B cell (primary cell): ENCODE data around the gene PARS2. TPM values are rescaled to one million over a fixed set of nuclear protein-coding genes. Genes with fewer than 3 reads are reported as not detected.

ENCODE experiments used
- ATAC-seq: fragments of 200-7000 bp; cut with Tn5 transposase; one replicate; pipeline ENCODE4 v1.10.0; 2021; ENCODE audit warnings: low read depth, mild to moderate bottlenecking, moderate number of reproducible peaks, moderate library complexity
- CTCF ChIA-PET: fragments of 350-600 bp; sonication (Branson Sonifier 250); formaldehyde crosslinking; loops from one replicate; lab custom pipeline; 2021; ENCODE audit warnings: antibody characterized with exemption, inconsistent platforms; lab: Charles Lee
- POLR2A ChIA-PET: fragments of 350-600 bp; sonication (Branson Sonifier 250); formaldehyde crosslinking; loops from one replicate; lab custom pipeline; 2021; ENCODE audit warnings: antibody characterized with exemption; lab: Charles Lee
- DNase-seq: peaks from one replicate; pipeline ENCODE4 v3.0.0; 2013
- H2AFZ ChIP-seq: 2 replicates; pipeline ENCODE4 v1.6.1; 2012; ENCODE audit warnings: mild to moderate bottlenecking, low read depth, low read length; ENCODE audit not compliant: insufficient read depth, poor library complexity, severe bottlenecking
- H3K27ac ChIP-seq, 2 donors: 1 replicate in 1 of 2; 2 replicates in 1 of 2; pipeline ENCODE4 v1.5.1; 2012 to 2013; ENCODE audit warnings: low read length in 2 of 2, mild to moderate bottlenecking in 2 of 2, moderate library complexity in 1 of 2
- H3K27me3 ChIP-seq, 4 experiments: fragments of 200-600 bp in 1 of 4; sonication (generic) in 1 of 4; replicated peaks in 1 of 4; 1 replicate in 2 of 4; 2 replicates in 2 of 4; pipeline versions ENCODE4 v1.6.1 to v1.7.0; 2013 to 2016; ENCODE audit warnings: low read length in 3 of 4, mild to moderate bottlenecking in 2 of 4, mixed read lengths in 1 of 4, moderate library complexity in 1 of 4; ENCODE audit not compliant: insufficient read depth in 4 of 4, control insufficient read depth in 3 of 4; ENCODE audit errors: control extremely low read depth in 1 of 4
- H3K36me3 ChIP-seq, 2 experiments: replicated peaks in 1 of 2; 1 replicate in 1 of 2; 2 replicates in 1 of 2; pipeline versions ENCODE4 v1.6.1 to v1.7.1; 2013; ENCODE audit warnings: low read length in 1 of 2; ENCODE audit not compliant: insufficient read depth in 2 of 2, control insufficient read depth in 1 of 2; ENCODE audit errors: control extremely low read depth in 1 of 2, extremely low read depth in 1 of 2
- H3K4me1 ChIP-seq, 2 donors: fragments of 200-600 bp in 1 of 2; sonication (generic) in 1 of 2; 1 replicate in 1 of 2; 2 replicates in 1 of 2; pipeline versions ENCODE4 v1.5.1 to v1.6.1; 2013 to 2017; ENCODE audit warnings: low read length in 2 of 2; ENCODE audit not compliant: control insufficient read depth in 2 of 2, insufficient read depth in 2 of 2
- H3K4me2 ChIP-seq: replicated peaks from 2 replicates; pipeline ENCODE3; 2012; ENCODE audit warnings: mild to moderate bottlenecking, low read depth, low read length; ENCODE audit not compliant: poor library complexity, severe bottlenecking
- H3K4me3 ChIP-seq, 5 experiments: fragments of 200-600 bp in 1 of 5; sonication (generic) in 1 of 5; 1 replicate in 3 of 5; 2 replicates in 2 of 5; pipeline versions ENCODE4 v1.5.1 to v1.7.0; 2011 to 2016; ENCODE audit warnings: low read length in 4 of 5, mild to moderate bottlenecking in 4 of 5, low read depth in 2 of 5, control low read depth in 1 of 5, moderate library complexity in 1 of 5; ENCODE audit not compliant: insufficient read depth in 1 of 5; ENCODE audit errors: control extremely low read depth in 1 of 5, extremely low read depth in 1 of 5
- H3K79me2 ChIP-seq: fragments of 200-600 bp; sonication (generic); one replicate; pipeline ENCODE4 v1.6.0; 2016; ENCODE audit warnings: low read length; ENCODE audit not compliant: control insufficient read depth, insufficient read depth
- H3K9ac ChIP-seq: fragments of 200-600 bp; sonication (generic); 2 replicates; pipeline ENCODE4 v1.6.1; 2017; ENCODE audit warnings: mild to moderate bottlenecking, low read length, moderate library complexity
- H3K9me3 ChIP-seq, 3 donors: one replicate each; pipeline versions ENCODE4 v1.6.1 to v1.7.1; 2013; ENCODE audit warnings: low read length in 2 of 3; ENCODE audit not compliant: control insufficient read depth in 2 of 3, insufficient read depth in 1 of 3; ENCODE audit errors: control extremely low read depth in 1 of 3
- H4K20me1 ChIP-seq: 2 replicates; pipeline ENCODE4 v1.6.0; 2012; ENCODE audit warnings: mild to moderate bottlenecking, low read length; ENCODE audit not compliant: insufficient read depth, control insufficient read depth, poor library complexity, severe bottlenecking
- H3K27ac Mint-ChIP-seq: one replicate; pipeline ENCODE4 v1.8.0; 2021; ENCODE audit warnings: mixed read lengths
- H3K27me3 Mint-ChIP-seq: one replicate; pipeline ENCODE4 v1.8.0; 2021; ENCODE audit warnings: mixed read lengths
- H3K4me1 Mint-ChIP-seq: one replicate; pipeline ENCODE4 v1.8.0; 2021; ENCODE audit warnings: mixed read lengths
- H3K4me3 Mint-ChIP-seq: one replicate; pipeline ENCODE4 v1.8.0; 2021; ENCODE audit warnings: mixed read lengths
- H3K9me3 Mint-ChIP-seq: one replicate; pipeline ENCODE4 v1.8.0; 2022; ENCODE audit warnings: mixed read lengths; ENCODE audit not compliant: insufficient read depth
- CTCF ChIP-seq: fragments of 200-600 bp; IDR thresholded peaks from one replicate; pipeline ENCODE4 v1.8.0; 2022; ENCODE audit warnings: antibody characterized with exemption, mild to moderate bottlenecking
- EZH2 ChIP-seq: IDR thresholded peaks from 2 replicates; pipeline ENCODE4 v1.6.1; 2012; ENCODE audit warnings: borderline replicate concordance, low read depth, mild to moderate bottlenecking, moderate library complexity, low read length; ENCODE audit not compliant: insufficient read depth, poor library complexity, severe bottlenecking
- WGBS: methylation state at CpG from one replicate; pipeline ENCODE4 v1.1.5; 2013; ENCODE audit warnings: missing lambda C conversion rate; ENCODE audit not compliant: insufficient coverage; 5-methylcytosine and 5-hydroxymethylcytosine counted together
- intact Hi-C: fragments of 100-400 bp; cut with micrococcal nuclease; formaldehyde crosslinking; loops from one replicate; pipeline ENCODE4 v1.10.0; 2022
- polyA plus RNA-seq: library from polyadenylated mRNA; depleted of rRNA; stranded (reverse); fragments of >200 nt; gene quantifications from 2 replicates; pipeline ENCODE4 v1.2.3, GENCODE V29; 2012
- total RNA-seq, 2 donors: library from RNA; stranded (reverse); fragments of 120-200 nt in 1 of 2; gene quantifications; 1 replicate in 1 of 2; 2 replicates in 1 of 2; pipeline versions ENCODE4 v1.2.3 to v1.2.4, GENCODE V29; 2013 to 2022

Gene PARS2
- total and polyA plus RNA-seq, 2 donors (not counting 1 experiment from before 2014, with no cell fraction given) = 1.00 to 4.9 TPM

GRCh38 chr1:54766726-54767125, 2.4 kb upstream of the PARS2 start:
- POLR2A ChIA-PET = no interaction called here
- DNase-seq = no peak
- peaks cover 10% of the 10 kb centered on the region for H3K79me2 ChIP-seq
- no peaks in the 10 kb centered on the region for H3K9me3 ChIP-seq
- H3K9me3 Mint-ChIP-seq = no peaks in the 10 kb centered on the region
- H3K4me1 ChIP-seq = peaks cover 8 to 10% of the 10 kb centered on the region in 2 donors
- TF ChIP-seq EZH2 (no peak), CTCF (no peak)
- no peak overlapping the region for H3K9ac ChIP-seq
- H3K27me3 Mint-ChIP-seq = no peaks in the 10 kb centered on the region
- H3K4me2 ChIP-seq = no peak overlapping the region
- 100% methylated on average over 1 of the region's 4 CpGs for WGBS
- no peak overlapping the region for H2AFZ ChIP-seq
- H3K4me3 Mint-ChIP-seq = no peak overlapping the region
- no peak overlapping the region for H3K4me3 ChIP-seq
- CTCF ChIA-PET = interaction anchor here (4.4 kb wide), 1 partner anchor 34 kb away, joined by 20 read pairs; the partner anchor contains the start of gene TTC22
- H3K27ac Mint-ChIP-seq = no peak overlapping the region
- no peaks in the 10 kb centered on the region for H4K20me1 ChIP-seq
- H3K27me3 ChIP-seq = no peaks in the 10 kb centered on the region
- H3K4me1 Mint-ChIP-seq = peaks cover 20% of the 10 kb centered on the region
- intact Hi-C loops = no loop called here
- H3K27ac ChIP-seq = no peak overlapping the region
- H3K36me3 ChIP-seq = no peaks in the 10 kb centered on the region
- no peak for ATAC-seq

GRCh38 chr1:54764922-54765561, 719 bp upstream of the PARS2 start:
- H3K27me3 Mint-ChIP-seq = no peaks in the 10 kb centered on the region
- peak overlapping the region; percentile 82 for H3K9ac ChIP-seq
- peak overlapping the region; percentile 73 for H3K4me2 ChIP-seq
- H2AFZ ChIP-seq = peak overlapping the region; percentile 71
- H3K4me1 Mint-ChIP-seq = peaks cover 20% of the 10 kb centered on the region
- POLR2A ChIA-PET = interaction anchor here (1.7 kb wide), 1 partner anchor 36 kb away, joined by 9 read pairs; the partner anchor contains the start of gene TTC22
- H3K27ac ChIP-seq = peak overlapping the region; percentile 47 to 81
- intact Hi-C loops = loop anchor here (1.0 to 5.0 kb wide), 6 partner anchors 36 to 878 kb away; partner anchors contain the start of genes DHCR24, SSBP3, TTC22 and TTC4
- H3K4me3 Mint-ChIP-seq = peak overlapping the region; percentile 96
- DNase-seq (no peak), ATAC-seq (peak; percentile 14)
- no peak for TF ChIP-seq CTCF
- no peak for TF ChIP-seq EZH2
- peaks cover 10% of the 10 kb centered on the region for H3K79me2 ChIP-seq
- peak overlapping the region; percentile 92 for H3K27ac Mint-ChIP-seq
- peak overlapping the region; percentile 34 to 96 (median 65) for H3K4me3 ChIP-seq
- peaks cover 8 to 10% of the 10 kb centered on the region in 2 donors for H3K4me1 ChIP-seq
- WGBS = 92% methylated on average over 6 of the region's 13 CpGs
- no peaks in the 10 kb centered on the region for H3K36me3 ChIP-seq
- no peaks in the 10 kb centered on the region for H4K20me1 ChIP-seq
- H3K27me3 ChIP-seq = no peaks in the 10 kb centered on the region
- H3K9me3 Mint-ChIP-seq = no peaks in the 10 kb centered on the region
- no peaks in the 10 kb centered on the region for H3K9me3 ChIP-seq
- CTCF ChIA-PET = interaction anchor here (4.4 kb wide), 1 partner anchor 36 kb away, joined by 20 read pairs; the partner anchor contains the start of gene TTC22
